GM12878 (cell line): ENCODE data around the gene APEX2.

Source experiments
- CHD2 ChIP-seq: IDR thresholded peaks from 2 replicates; pipeline ENCODE4 v1.6.1; 2011; ENCODE audit warnings: low read depth, low read length, improper control_type of control experiment, borderline replicate concordance
- CREB1 ChIP-seq: IDR thresholded peaks from 2 replicates; pipeline ENCODE4 v1.6.1; 2012; ENCODE audit warnings: low read depth, mild to moderate bottlenecking, inconsistent platforms
- EP300 ChIP-seq, 2 experiments: fragments of 150-350 bp in 1 of 2; IDR thresholded peaks; 2 replicates each; pipeline ENCODE4 v1.6.1; 2011 to 2012; ENCODE audit warnings: low read depth in 2 of 2, low read length in 2 of 2, borderline replicate concordance in 1 of 2, improper control_type of control experiment in 1 of 2, inconsistent platforms in 1 of 2; ENCODE audit not compliant: control insufficient read depth in 1 of 2
- IKZF2 ChIP-seq, 2 experiments: fragments of 450-650 bp; IDR thresholded peaks; 2 replicates each; pipeline ENCODE4 v1.6.1; 2017; ENCODE audit warnings: mild to moderate bottlenecking in 2 of 2, moderate library complexity in 2 of 2
- LARP7 ChIP-seq: fragments of 450-650 bp; IDR thresholded peaks from 2 replicates; pipeline ENCODE4 v1.6.1; 2017; ENCODE audit warnings: mild to moderate bottlenecking
- MXI1 ChIP-seq: fragments of 150-350 bp; IDR thresholded peaks from 2 replicates; pipeline ENCODE4 v1.6.1; 2011; ENCODE audit warnings: low read depth, mild to moderate bottlenecking, inconsistent platforms, low read length, improper control_type of control experiment
- PAX5 ChIP-seq: IDR thresholded peaks from 2 replicates; pipeline ENCODE4 v1.6.1; 2011; ENCODE audit warnings: low read depth, low read length, borderline replicate concordance
- POLR2AphosphoS5 ChIP-seq: IDR thresholded peaks from 2 replicates; pipeline ENCODE4 v1.6.1; 2011; ENCODE audit warnings: mild to moderate bottlenecking, low read length, inconsistent platforms
- RBBP5 ChIP-seq: fragments of 200-600 bp; sonication (generic); conservative IDR thresholded peaks from 2 replicates; pipeline ENCODE4 v1.6.1; 2016
- SRF ChIP-seq, 2 experiments: IDR thresholded peaks; 2 replicates each; pipeline ENCODE4 v1.6.1; 2011; ENCODE audit warnings: low read depth in 2 of 2, low read length in 2 of 2, mild to moderate bottlenecking in 1 of 2, moderate library complexity in 1 of 2
- ZNF217 ChIP-seq: fragments of 450-650 bp; IDR thresholded peaks from 2 replicates; pipeline ENCODE4 v1.6.1; 2017; ENCODE audit warnings: antibody characterized with exemption, mild to moderate bottlenecking
- TF ChIP-seq, protein P1 (sequence below), 3 experiments: IDR thresholded peaks in 2 of 3; conservative IDR thresholded peaks in 1 of 3; 2 replicates each; pipeline ENCODE4 v1.5.1; 2011; ENCODE audit warnings: low read depth in 3 of 3, low read length in 3 of 3, mild to moderate bottlenecking in 3 of 3, control low read depth in 2 of 3, moderate library complexity in 2 of 3, inconsistent platforms in 1 of 3, mixed read lengths in 1 of 3; ENCODE audit not compliant: control insufficient read depth in 2 of 3, insufficient read depth in 1 of 3; ENCODE audit errors: extremely low read depth in 1 of 3
- TF ChIP-seq, protein P2 (sequence below): IDR thresholded peaks from 2 replicates; pipeline ENCODE4 v1.6.1; 2012; ENCODE audit warnings: mild to moderate bottlenecking, low read depth, low read length
- TF ChIP-seq, protein P3 (sequence below): IDR thresholded peaks from 2 replicates; pipeline ENCODE4 v1.6.1; 2012; ENCODE audit warnings: low read depth, low read length, improper control_type of control experiment

DNA sequence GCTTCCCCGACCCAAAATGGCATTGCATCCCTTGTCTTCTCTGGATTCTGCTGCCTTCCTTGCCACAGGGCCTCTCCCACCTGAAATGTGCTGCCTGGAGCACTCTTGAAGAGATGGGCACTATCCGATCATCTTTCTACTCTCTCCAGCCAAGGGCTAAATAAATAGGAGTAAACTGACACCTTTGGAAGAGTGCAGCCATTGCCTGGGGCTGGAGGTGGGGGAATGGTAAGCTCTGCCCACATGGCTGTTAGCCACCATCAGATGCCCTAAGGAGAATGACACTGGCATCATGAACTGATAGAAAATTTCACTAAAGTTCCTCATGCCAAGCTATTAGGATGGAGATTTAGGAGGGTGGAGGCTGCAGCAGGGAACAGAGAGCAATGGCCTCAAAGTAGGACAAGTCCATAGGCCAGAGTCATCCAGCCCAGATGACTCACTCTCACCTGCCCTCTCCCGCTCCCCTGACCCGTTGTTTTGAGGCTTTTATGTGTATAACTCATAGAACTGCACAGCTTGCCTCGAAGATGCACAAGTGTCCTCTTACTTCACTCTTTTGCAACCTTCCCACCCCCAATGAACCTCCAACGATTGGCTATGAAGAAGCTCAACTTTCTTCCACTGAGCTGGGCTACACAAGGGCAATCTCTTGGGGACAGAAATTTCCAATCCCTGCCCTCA lies 5.4 kb upstream of the APEX2 start:
- no peak for TF ChIP-seq LARP7
- no peak for TF ChIP-seq POLR2AphosphoS5
- TF ChIP-seq ZNF217 = no peak
- no peak for TF ChIP-seq PAX5
- TF ChIP-seq, protein P1, sequence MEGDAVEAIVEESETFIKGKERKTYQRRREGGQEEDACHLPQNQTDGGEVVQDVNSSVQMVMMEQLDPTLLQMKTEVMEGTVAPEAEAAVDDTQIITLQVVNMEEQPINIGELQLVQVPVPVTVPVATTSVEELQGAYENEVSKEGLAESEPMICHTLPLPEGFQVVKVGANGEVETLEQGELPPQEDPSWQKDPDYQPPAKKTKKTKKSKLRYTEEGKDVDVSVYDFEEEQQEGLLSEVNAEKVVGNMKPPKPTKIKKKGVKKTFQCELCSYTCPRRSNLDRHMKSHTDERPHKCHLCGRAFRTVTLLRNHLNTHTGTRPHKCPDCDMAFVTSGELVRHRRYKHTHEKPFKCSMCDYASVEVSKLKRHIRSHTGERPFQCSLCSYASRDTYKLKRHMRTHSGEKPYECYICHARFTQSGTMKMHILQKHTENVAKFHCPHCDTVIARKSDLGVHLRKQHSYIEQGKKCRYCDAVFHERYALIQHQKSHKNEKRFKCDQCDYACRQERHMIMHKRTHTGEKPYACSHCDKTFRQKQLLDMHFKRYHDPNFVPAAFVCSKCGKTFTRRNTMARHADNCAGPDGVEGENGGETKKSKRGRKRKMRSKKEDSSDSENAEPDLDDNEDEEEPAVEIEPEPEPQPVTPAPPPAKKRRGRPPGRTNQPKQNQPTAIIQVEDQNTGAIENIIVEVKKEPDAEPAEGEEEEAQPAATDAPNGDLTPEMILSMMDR (IDR thresholded peaks at IDR 0.05 in 2 of 3, conservative IDR thresholded peaks at IDR 0.05 in 1 of 3; ENCODE audit: control insufficient read depth in 2 of 3, extremely low read depth in 1 of 3, insufficient read depth in 1 of 3, low read depth in 3 of 3, low read length in 3 of 3) = no peak
- no peak for TF ChIP-seq MXI1
- no peak for TF ChIP-seq SRF (IDR thresholded peaks at IDR 0.05; ENCODE audit: low read depth in 2 of 2, low read length in 2 of 2)
- TF ChIP-seq CHD2 = no peak
- no peak for TF ChIP-seq IKZF2 (IDR thresholded peaks at IDR 0.05)
- no peak for TF ChIP-seq RBBP5
- TF ChIP-seq CREB1 = no peak
- TF ChIP-seq, protein P2, sequence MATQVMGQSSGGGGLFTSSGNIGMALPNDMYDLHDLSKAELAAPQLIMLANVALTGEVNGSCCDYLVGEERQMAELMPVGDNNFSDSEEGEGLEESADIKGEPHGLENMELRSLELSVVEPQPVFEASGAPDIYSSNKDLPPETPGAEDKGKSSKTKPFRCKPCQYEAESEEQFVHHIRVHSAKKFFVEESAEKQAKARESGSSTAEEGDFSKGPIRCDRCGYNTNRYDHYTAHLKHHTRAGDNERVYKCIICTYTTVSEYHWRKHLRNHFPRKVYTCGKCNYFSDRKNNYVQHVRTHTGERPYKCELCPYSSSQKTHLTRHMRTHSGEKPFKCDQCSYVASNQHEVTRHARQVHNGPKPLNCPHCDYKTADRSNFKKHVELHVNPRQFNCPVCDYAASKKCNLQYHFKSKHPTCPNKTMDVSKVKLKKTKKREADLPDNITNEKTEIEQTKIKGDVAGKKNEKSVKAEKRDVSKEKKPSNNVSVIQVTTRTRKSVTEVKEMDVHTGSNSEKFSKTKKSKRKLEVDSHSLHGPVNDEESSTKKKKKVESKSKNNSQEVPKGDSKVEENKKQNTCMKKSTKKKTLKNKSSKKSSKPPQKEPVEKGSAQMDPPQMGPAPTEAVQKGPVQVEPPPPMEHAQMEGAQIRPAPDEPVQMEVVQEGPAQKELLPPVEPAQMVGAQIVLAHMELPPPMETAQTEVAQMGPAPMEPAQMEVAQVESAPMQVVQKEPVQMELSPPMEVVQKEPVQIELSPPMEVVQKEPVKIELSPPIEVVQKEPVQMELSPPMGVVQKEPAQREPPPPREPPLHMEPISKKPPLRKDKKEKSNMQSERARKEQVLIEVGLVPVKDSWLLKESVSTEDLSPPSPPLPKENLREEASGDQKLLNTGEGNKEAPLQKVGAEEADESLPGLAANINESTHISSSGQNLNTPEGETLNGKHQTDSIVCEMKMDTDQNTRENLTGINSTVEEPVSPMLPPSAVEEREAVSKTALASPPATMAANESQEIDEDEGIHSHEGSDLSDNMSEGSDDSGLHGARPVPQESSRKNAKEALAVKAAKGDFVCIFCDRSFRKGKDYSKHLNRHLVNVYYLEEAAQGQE = no peak
- TF ChIP-seq EP300 (IDR thresholded peaks at IDR 0.05; ENCODE audit: borderline replicate concordance in 1 of 2, control insufficient read depth in 1 of 2, low read depth in 2 of 2, low read length in 2 of 2) = no peak
- TF ChIP-seq, protein P3, sequence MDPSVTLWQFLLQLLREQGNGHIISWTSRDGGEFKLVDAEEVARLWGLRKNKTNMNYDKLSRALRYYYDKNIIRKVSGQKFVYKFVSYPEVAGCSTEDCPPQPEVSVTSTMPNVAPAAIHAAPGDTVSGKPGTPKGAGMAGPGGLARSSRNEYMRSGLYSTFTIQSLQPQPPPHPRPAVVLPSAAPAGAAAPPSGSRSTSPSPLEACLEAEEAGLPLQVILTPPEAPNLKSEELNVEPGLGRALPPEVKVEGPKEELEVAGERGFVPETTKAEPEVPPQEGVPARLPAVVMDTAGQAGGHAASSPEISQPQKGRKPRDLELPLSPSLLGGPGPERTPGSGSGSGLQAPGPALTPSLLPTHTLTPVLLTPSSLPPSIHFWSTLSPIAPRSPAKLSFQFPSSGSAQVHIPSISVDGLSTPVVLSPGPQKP = no peak
